Measurements from ENCODE around the gene PASK.

Gene PASK

GRCh38 chr2:241068942-241069810 lies 80.1 kb downstream of the PASK start:
- no peak overlapping the region for H3K4me3 ChIP-seq (ENCODE audit: low read depth, low read length)
- TF ChIP-seq CTCF (IDR thresholded peaks at IDR 0.05; ENCODE audit: borderline replicate concordance, insufficient read depth, low read depth, low read length), result no peak

GRCh38 chr2:241068136-241068941 lies 80.9 kb downstream of the PASK start:
- TF ChIP-seq CTCF (IDR thresholded peaks at IDR 0.05; ENCODE audit: borderline replicate concordance, insufficient read depth, low read depth, low read length), result no peak
- no peak overlapping the region for H3K4me3 ChIP-seq (ENCODE audit: low read depth, low read length)

GRCh38 chr2:241067501-241068135 lies 81.7 kb downstream of the PASK start:
- no peak overlapping the region for H3K4me3 ChIP-seq (ENCODE audit: low read depth, low read length)
- TF ChIP-seq CTCF (IDR thresholded peaks at IDR 0.05; ENCODE audit: borderline replicate concordance, insufficient read depth, low read depth, low read length), result no peak

- TF ChIP-seq CTCF (IDR thresholded peaks at IDR 0.05; ENCODE audit: borderline replicate concordance, insufficient read depth, low read depth, low read length), result no peak
- H3K4me3 ChIP-seq (ENCODE audit: low read depth, low read length), result no peak overlapping the region
Observed at GRCh38 chr2:241066893-241067341, 82.4 kb downstream of the PASK start.

- H3K4me3 ChIP-seq (ENCODE audit: low read depth, low read length), result no peak overlapping the region
- TF ChIP-seq CTCF (IDR thresholded peaks at IDR 0.05; ENCODE audit: borderline replicate concordance, insufficient read depth, low read depth, low read length), result no peak
Observed at GRCh38 chr2:241066171-241066892, 82.9 kb downstream of the PASK start.

GRCh38 chr2:241065355-241065803 lies 83.9 kb downstream of the PASK start:
- no peak overlapping the region for H3K4me3 ChIP-seq (ENCODE audit: low read depth, low read length)
- TF ChIP-seq CTCF (IDR thresholded peaks at IDR 0.05; ENCODE audit: borderline replicate concordance, insufficient read depth, low read depth, low read length), result no peak

Data from GM12875 (cell line).